HepG2 (cell line): ENCODE measurements around the gene NPEPL1. TPM values are rescaled to one million over a fixed set of nuclear protein-coding genes. Genes with fewer than 3 reads are reported as not detected.

Experiments
- CC2D1A ChIP-seq: sonication (generic); formaldehyde crosslinking; IDR thresholded peaks from 2 replicates; pipeline ENCODE4 v1.8.1; 2023; ENCODE audit warnings: mild to moderate bottlenecking, missing genetic modification reagents
- ELF1 ChIP-seq: sonication (generic); formaldehyde crosslinking; IDR thresholded peaks from 2 replicates; pipeline ENCODE4 v1.4.0; 2020; ENCODE audit warnings: missing genetic modification reagents
- EP300 ChIP-seq, 3 experiments: sonication (generic) in 1 of 3; formaldehyde crosslinking in 1 of 3; IDR thresholded peaks; 2 replicates each; pipeline versions ENCODE4 v1.5.1 to v1.6.1; 2011 to 2020; ENCODE audit warnings: low read depth in 2 of 3, low read length in 2 of 3, borderline replicate concordance in 1 of 3, improper control_type of control experiment in 1 of 3, mild to moderate bottlenecking in 1 of 3, missing genetic modification reagents in 1 of 3, moderate library complexity in 1 of 3
- GTF3A ChIP-seq: sonication (generic); formaldehyde crosslinking; conservative IDR thresholded peaks from 2 replicates; pipeline ENCODE4 v1.4.0; 2020; ENCODE audit warnings: mild to moderate bottlenecking, missing genetic modification reagents
- KDM1A ChIP-seq: IDR thresholded peaks from 2 replicates; pipeline ENCODE4 v1.6.1; 2016; ENCODE audit warnings: missing compliant biosample characterization
- NFRKB ChIP-seq: fragments of 450-650 bp; IDR thresholded peaks from 2 replicates; pipeline ENCODE4 v1.6.1; 2017
- PHB2 ChIP-seq: fragments of 450-650 bp; IDR thresholded peaks from 2 replicates; pipeline ENCODE4 v1.6.1; 2018; ENCODE audit not compliant: partially characterized antibody
- PTBP1 ChIP-seq: fragments of 200-400 bp; formaldehyde crosslinking; IDR thresholded peaks from 2 replicates; pipeline ENCODE4 v1.6.1; 2018; ENCODE audit warnings: low read length, low read depth; ENCODE audit not compliant: poor library complexity, severe bottlenecking
- SAP130 ChIP-seq: IDR thresholded peaks from 2 replicates; pipeline ENCODE4 v1.6.1; 2016; ENCODE audit warnings: low read depth
- SKI ChIP-seq: fragments of 450-650 bp; IDR thresholded peaks from one replicate; pipeline ENCODE4 v1.6.1; 2018; ENCODE audit warnings: mild to moderate bottlenecking; ENCODE audit not compliant: partially characterized antibody
- TP53 ChIP-seq: sonication (generic); formaldehyde crosslinking; conservative IDR thresholded peaks from 2 replicates; pipeline ENCODE4 v1.4.0; 2020; ENCODE audit warnings: missing genetic modification reagents
- XRCC5 ChIP-seq: fragments of 200-400 bp; formaldehyde crosslinking; optimal IDR thresholded peaks from 2 replicates; pipeline ENCODE3; 2017; ENCODE audit warnings: mild to moderate bottlenecking, low read length
- ZNF253 ChIP-seq: sonication (generic); formaldehyde crosslinking; IDR thresholded peaks from 2 replicates; pipeline ENCODE4 v1.8.0; 2022; ENCODE audit warnings: mild to moderate bottlenecking, missing genetic modification reagents, borderline replicate concordance
- ZNF383 ChIP-seq: sonication (generic); formaldehyde crosslinking; IDR thresholded peaks from 2 replicates; pipeline ENCODE4 v1.4.0; 2020; ENCODE audit warnings: missing genetic modification reagents, mild to moderate bottlenecking, borderline replicate concordance
- ZNF644 ChIP-seq: IDR thresholded peaks from 2 replicates; pipeline ENCODE4 v1.6.1; 2016; ENCODE audit warnings: low read depth
- ZNF703 ChIP-seq: sonication (generic); formaldehyde crosslinking; IDR thresholded peaks from 2 replicates; pipeline ENCODE4 v1.5.1; 2020; ENCODE audit warnings: missing genetic modification reagents, mild to moderate bottlenecking, moderate library complexity, borderline replicate concordance
- ZNF713 ChIP-seq: sonication (generic); formaldehyde crosslinking; IDR thresholded peaks from 2 replicates; pipeline ENCODE4 v1.4.0; 2020; ENCODE audit warnings: mild to moderate bottlenecking, missing genetic modification reagents
- ZNF766 ChIP-seq: sonication (generic); formaldehyde crosslinking; IDR thresholded peaks from 2 replicates; pipeline ENCODE4 v1.5.0; 2020; ENCODE audit warnings: missing genetic modification reagents, borderline replicate concordance
- ZSCAN30 ChIP-seq: sonication (generic); formaldehyde crosslinking; IDR thresholded peaks from 2 replicates; pipeline ENCODE4 v1.5.0; 2020; ENCODE audit warnings: mild to moderate bottlenecking, missing genetic modification reagents
- polyA plus RNA-seq, 8 experiments: library from polyadenylated mRNA; depleted of rRNA in 3 of 8; stranded (reverse) in 7 of 8; unstranded in 1 of 8; fragments of >200 nt; fragmentation: Illumina TruSeq in 4 of 8; extraction: Trizol in 4 of 8; gene quantifications; 2 replicates each; pipeline versions ENCODE4 v1.2.1 to v1.2.3, GENCODE V29; 2011 to 2016; ENCODE audit warnings: low read depth in 4 of 8, missing spikeins in 1 of 8, mixed read lengths in 1 of 8; ENCODE audit not compliant: insufficient read depth in 1 of 8
- total RNA-seq, 5 experiments: library from RNA; depleted of rRNA; stranded (reverse); fragments of >200 nt; fragmentation: Illumina TruSeq; extraction: Trizol; gene quantifications; 2 replicates each; pipeline ENCODE4 v1.2.3, GENCODE V29; 2016; ENCODE audit warnings: low read depth in 1 of 5
- TF ChIP-seq, protein P1 (sequence below): sonication (generic); formaldehyde crosslinking; IDR thresholded peaks from 2 replicates; pipeline ENCODE4 v1.5.1; 2020; ENCODE audit warnings: missing genetic modification reagents, mild to moderate bottlenecking, borderline replicate concordance
- TF ChIP-seq, protein P2 (sequence below): IDR thresholded peaks from 2 replicates; pipeline ENCODE4 v1.6.1; 2016; ENCODE audit warnings: missing compliant biosample characterization, missing genetic modification reagents, borderline replicate concordance
- TF ChIP-seq, protein P3 (sequence below): sonication (generic); formaldehyde crosslinking; IDR thresholded peaks from 2 replicates; pipeline ENCODE4 v1.5.0; 2020; ENCODE audit warnings: mild to moderate bottlenecking, missing genetic modification reagents

Gene NPEPL1
- total and polyA plus RNA-seq, 2 of the 13 experiments (the other 11 are each of a cell fraction or from before 2014, with no cell fraction given): 4.1 to 7.5 TPM

DNA sequence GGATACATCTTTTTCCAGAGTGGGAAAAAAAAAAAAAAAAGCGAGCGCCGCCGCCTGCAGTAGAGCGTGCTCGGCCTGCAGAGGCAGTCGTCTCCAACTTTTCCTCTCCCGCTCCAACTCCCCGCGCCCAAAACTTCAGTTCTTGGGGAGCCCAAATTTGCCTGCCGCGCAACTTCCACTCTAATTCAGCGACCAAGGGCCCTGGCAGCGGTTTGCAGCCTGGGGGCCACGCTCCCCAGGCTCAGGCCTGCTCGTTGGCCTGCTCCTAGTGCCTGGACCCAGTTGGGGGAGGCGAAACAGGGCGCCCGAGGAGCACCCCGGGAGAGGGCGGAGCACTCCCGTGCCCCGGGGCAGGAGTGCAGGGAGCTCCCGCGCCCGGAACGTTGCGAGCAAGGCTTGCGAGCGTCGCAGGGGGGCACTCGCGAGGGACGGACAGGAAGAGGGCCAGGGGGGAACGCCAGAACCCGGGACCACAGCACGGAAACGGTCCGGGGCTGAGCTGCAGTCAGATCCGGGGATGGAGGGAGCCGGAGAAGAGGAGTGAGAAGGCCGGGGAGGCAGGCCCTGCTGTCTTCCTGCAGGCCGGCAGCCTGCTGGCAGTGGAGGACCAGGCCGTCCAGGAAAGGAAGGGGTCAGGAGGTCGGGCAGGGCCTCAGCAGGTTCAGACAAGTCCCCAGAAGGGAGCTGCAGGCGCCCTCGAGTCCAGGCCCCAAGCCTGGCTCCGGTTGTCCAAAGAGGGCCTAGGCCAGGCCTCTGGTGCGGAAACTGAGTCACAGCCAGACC, 41.6 kb upstream of the NPEPL1 start, which contains the start of gene STX16 (continued):
- peak; percentile 94 for TF ChIP-seq ZNF253 (CRISPR knock-in tag)
- TF ChIP-seq ZNF713: peak; percentile 96; the same call in 1 of the 2 replicates
- peak; percentile 97 for TF ChIP-seq KDM1A (CRISPR knock-in tag)
- TF ChIP-seq ZSCAN30: peak; percentile 78; the same call in 1 of the 2 replicates
- TF ChIP-seq EP300 (IDR thresholded peaks at IDR 0.05; ENCODE audit: low read depth in 2 of 2, low read length in 2 of 2): peak; percentile 78 to 94
- peak; percentile 83 for TF ChIP-seq EP300 (CRISPR knock-in tag; IDR thresholded peaks at IDR 0.05; ENCODE audit: borderline replicate concordance)
- TF ChIP-seq TP53 (CRISPR knock-in tag): peak; percentile 96
- TF ChIP-seq PTBP1: peak; percentile 96
- TF ChIP-seq, protein P1, sequence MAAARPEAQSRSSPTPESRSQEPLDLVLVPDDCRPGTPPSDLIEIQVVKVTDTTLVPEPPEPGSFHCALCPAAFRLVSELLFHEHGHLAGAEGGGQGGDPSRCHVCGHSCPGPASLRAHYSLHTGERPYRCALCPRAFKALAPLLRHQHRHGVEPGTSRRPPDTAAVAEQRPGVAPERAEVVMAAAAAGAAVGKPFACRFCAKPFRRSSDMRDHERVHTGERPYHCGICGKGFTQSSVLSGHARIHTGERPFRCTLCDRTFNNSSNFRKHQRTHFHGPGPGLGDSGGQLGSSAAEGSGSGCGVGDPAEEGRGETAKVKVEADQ: peak; percentile 100; the same call in 1 of the 2 replicates
- peak; percentile 98 for TF ChIP-seq SAP130 (CRISPR knock-in tag)
- TF ChIP-seq, protein P2, sequence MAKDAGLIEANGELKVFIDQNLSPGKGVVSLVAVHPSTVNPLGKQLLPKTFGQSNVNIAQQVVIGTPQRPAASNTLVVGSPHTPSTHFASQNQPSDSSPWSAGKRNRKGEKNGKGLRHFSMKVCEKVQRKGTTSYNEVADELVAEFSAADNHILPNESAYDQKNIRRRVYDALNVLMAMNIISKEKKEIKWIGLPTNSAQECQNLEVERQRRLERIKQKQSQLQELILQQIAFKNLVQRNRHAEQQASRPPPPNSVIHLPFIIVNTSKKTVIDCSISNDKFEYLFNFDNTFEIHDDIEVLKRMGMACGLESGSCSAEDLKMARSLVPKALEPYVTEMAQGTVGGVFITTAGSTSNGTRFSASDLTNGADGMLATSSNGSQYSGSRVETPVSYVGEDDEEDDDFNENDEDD (CRISPR knock-in tag): peak; percentile 95
- peak; percentile 94 for TF ChIP-seq ELF1 (CRISPR knock-in tag)
- no peak for TF ChIP-seq PHB2
- peak; percentile 70 for TF ChIP-seq ZNF644
- peak; percentile 98 for TF ChIP-seq ZNF383
- peak; percentile 98; the same call in 1 of the 2 replicates for TF ChIP-seq ZNF703 (CRISPR knock-in tag)
- peak; percentile 96; the same call in 1 of the 2 replicates for TF ChIP-seq ZNF766
- TF ChIP-seq, protein P3, sequence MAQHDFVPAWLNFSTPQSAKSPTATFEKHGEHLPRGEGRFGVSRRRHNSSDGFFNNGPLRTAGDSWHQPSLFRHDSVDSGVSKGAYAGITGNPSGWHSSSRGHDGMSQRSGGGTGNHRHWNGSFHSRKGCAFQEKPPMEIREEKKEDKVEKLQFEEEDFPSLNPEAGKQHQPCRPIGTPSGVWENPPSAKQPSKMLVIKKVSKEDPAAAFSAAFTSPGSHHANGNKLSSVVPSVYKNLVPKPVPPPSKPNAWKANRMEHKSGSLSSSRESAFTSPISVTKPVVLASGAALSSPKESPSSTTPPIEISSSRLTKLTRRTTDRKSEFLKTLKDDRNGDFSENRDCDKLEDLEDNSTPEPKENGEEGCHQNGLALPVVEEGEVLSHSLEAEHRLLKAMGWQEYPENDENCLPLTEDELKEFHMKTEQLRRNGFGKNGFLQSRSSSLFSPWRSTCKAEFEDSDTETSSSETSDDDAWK: no peak
- TF ChIP-seq NFRKB: no peak
- TF ChIP-seq XRCC5: peak; percentile 100
- TF ChIP-seq GTF3A (CRISPR knock-in tag): peak; percentile 98
- TF ChIP-seq CC2D1A (CRISPR knock-in tag): 0 out of 2 replicates have a peak, but pooled peaks have one; percentile 96
- no peak for TF ChIP-seq SKI
